ENCODE measurements around the gene SP9.
"Not testable (repeated sequence)": the region's sequence is repeated elsewhere in the genome, so short reads cannot be mapped to it uniquely, and the experiment has no call there.

SP9 gene

GRCh38 chr2:174350018-174350417 is 15.3 kb downstream of the SP9 start:
- no peak for DNase-seq

GRCh38 chr2:174350593-174351181 is 15.9 kb downstream of the SP9 start:
- no peak for DNase-seq

GRCh38 chr2:174353004-174353403 is 18.2 kb downstream of the SP9 start:
- no peak for DNase-seq

DNA sequence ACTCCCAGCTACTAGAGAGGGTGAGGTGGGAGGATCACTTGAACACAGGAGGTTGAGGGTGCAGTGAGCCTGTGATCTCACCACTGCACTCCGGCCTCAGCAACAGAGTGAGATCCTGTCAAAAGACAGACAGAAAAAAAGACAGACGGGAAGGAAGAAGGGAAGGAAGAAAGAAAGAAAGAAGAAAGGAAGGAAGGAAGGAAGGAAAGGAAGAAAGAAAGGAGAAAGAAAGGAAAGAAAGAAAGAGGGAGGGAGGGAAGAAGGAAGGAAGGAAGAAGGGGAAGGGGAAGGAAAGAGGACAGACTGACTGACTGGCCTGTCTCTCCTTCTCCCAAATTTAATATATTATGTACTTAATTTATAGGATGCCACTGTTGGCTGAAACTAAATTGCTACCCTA is 21.6 kb downstream of the SP9 start:
- DNase-seq, result no peak

DNA sequence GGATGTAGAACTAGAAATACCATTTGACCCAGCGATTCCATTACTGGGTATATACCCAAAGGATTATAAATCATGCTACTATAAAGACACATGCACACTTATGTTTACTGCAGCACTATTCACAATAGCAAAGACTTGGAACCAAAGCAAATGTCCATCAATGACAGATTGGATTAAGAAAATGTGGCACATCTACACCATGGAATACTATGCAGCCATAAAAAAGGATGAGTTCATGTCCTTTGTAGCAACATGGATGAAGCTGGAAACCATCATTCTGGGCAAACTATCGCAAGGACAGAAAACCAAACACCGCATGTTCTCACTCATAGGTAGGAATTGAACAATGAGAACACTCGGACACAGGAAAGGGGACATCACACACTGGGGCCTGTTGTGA is 24.9 kb downstream of the SP9 start:
- not testable (repeated sequence) for DNase-seq

GRCh38 chr2:174362949-174363348 is 28.2 kb downstream of the SP9 start:
- DNase-seq, result no peak

DNA sequence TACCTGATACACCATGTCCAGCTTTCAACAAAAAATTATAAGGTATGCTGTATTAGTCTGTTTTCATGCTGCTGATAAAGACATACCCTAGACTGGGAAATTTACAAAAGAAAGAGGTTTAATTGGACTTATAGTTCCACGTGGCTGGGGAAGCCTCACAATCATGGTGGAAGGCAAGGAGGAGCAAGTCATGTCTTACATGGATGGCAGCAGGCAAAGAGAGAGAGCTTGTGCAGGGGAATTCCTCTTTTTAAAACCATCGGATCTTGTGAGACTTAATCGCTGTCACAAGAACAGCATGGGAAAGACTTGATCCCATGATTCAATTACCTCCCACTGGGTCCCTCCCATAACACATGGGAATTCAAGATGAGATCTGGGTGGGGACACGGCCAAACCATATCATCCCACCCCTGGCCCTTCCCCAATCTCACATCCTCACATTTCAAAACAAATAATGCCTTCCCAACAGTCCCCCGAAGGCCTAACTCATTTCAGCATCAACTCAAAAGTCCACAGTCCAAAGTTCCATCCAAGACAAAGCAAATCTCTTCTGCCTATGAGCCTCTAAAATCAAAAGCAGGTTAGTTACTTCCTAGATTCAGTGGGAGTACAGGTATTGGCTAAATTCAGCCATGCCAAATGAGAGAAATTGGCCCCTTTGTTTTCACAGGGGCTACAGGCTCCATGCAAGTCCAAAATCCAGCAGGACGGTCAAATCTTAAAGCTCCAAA is 28.9 kb downstream of the SP9 start:
- DNase-seq, result not testable (repeated sequence)

DNA sequence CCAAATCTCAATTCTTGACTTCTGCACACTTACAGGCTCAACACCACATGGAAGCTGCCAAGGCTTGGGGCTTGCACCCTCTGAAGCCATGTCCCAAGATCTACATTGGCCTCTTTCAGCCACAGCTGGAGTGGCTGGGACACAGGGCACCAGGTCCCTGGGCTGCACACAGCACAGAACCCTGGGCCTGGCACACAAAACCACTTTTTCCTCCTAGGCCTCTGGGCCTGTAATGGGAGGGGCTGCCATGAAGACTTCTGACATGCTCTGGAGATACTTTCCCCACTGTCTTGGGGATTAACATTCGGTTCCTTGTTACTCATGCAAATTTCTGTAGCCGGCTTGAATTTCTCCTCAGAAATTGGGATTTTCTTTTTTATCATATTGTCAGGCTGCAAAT is 29.9 kb downstream of the SP9 start:
- no peak for DNase-seq

GRCh38 chr2:174365571-174365970 is 30.8 kb downstream of the SP9 start:
- DNase-seq, result no peak

GRCh38 chr2:174368691-174369090 is 33.9 kb downstream of the SP9 start:
- no peak for DNase-seq

DNA sequence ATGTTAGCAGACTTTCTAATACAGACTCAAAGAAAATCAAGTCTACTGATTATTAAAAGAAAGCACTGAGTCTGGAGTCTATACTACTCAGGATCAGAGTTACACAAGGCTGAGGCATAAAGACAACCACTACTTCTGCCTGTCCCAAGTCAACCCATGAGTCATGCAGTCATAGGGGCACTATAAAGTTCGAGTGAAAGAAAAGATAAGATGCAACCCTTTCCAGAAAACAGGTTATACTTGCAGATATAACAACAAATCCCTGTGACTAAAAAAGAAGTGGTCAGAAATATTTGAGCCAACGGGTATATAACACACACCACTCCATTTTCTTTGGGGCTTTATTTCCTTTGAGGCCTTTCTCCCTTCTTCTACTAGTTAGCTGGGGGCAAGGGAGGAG is 42.2 kb downstream of the SP9 start:
- DNase-seq, result no peak

GRCh38 chr2:174383796-174384195 is 49.0 kb downstream of the SP9 start:
- no peak for DNase-seq

DNA sequence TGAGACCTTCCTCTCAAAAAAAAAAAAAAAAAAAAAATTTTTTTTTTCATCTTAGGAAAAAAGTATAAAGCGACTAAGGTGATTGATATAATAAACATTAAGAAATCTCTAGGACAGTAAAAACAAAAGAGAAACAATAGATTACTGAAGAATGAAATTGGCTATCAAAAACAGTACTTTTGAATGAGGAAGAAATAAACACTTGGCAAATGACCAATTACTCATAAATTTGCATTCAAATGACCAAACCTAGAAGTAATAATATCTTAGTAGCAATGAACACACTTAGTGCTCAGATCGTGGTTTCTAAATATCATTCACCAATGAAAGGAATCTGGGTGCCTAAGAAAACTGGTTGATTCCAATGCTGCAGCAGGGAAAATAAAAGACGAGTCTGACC is 50.4 kb downstream of the SP9 start:
- no peak for DNase-seq
